ENCODE results near the gene PLA2G2C. TPM values are rescaled to one million over a fixed set of nuclear protein-coding genes. Genes with fewer than 3 reads are reported as not detected.
"Not testable (repeated sequence)": the region's sequence is repeated elsewhere in the genome, so short reads cannot be mapped to it uniquely, and the experiment has no call there.

The PLA2G2C gene, protein sequence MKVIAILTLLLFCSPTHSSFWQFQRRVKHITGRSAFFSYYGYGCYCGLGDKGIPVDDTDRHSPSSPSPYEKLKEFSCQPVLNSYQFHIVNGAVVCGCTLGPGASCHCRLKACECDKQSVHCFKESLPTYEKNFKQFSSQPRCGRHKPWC
- polyA plus RNA-seq (2013), result not detected

GRCh38 chr1:20185834-20186782 lies at the start of gene PLA2G2C, which contains the start of gene UBXN10:
Gene PLA2G2C (minus strand): TSS chr1:20186518. CDS start chr1:20177363, 9,155 bp downstream.
Gene UBXN10 (plus strand): TSS chr1:20186096. CDS start chr1:20190562, 4,466 bp downstream.
- WGBS (ENCODE audit: insufficient coverage), result under 1% methylated on average over 30 of the region's 52 CpGs
- POLR2A ChIA-PET, result no interaction called here
- Histone ChIP-seq H3K4me3 (ENCODE audit: control insufficient read depth in 1 of 7, extremely low read depth in 1 of 7, insufficient read depth in 4 of 7, low read depth in 2 of 7, low read length in 6 of 7) (peak within 1 kb of the TSS in 4 of 7 experiments; percentile 7 to 61 (median 26)), H3K9me3 (ENCODE audit: control extremely low read depth in 1 of 5, control insufficient read depth in 4 of 5, insufficient read depth in 2 of 5, low read depth in 1 of 5, low read length in 4 of 5) (no peaks in the 10 kb centered on the region), H3K27ac (ENCODE audit: insufficient read depth in 1 of 2, low read depth in 1 of 2, low read length in 2 of 2, poor library complexity in 1 of 2, severe bottlenecking in 2 of 2) (peak within 1 kb of the TSS in 1 of 2 experiments; percentile 62), H3K36me3 (ENCODE audit: control insufficient read depth in 4 of 4, insufficient read depth in 4 of 4, low read length in 3 of 4) (no peaks in the 10 kb centered on the region), H3K4me1 (ENCODE audit: control extremely low read depth in 1 of 4, control insufficient read depth in 4 of 4, insufficient read depth in 4 of 4, low read length in 3 of 4) (peaks cover 0 to 14% (median 9%) of the 10 kb centered on the region in 4 experiments), H3K27me3 (replicated peaks in 2 of 5; ENCODE audit: control insufficient read depth in 4 of 5, insufficient read depth in 5 of 5, low read length in 4 of 5) (peaks cover 0 to 91% (median 52%) of the 10 kb centered on the region in 5 experiments)
- peak in 2 of 3 donors; percentile 30 to 44 for DNase-seq
- CTCF ChIA-PET, result interaction anchor here (1.7 kb wide), 1 partner anchor 8 kb away, joined by 6 read pairs; no protein-coding TSS in a partner anchor

- ChIA-PET CTCF (no interaction called here), POLR2A (no interaction called here)
- DNase-seq, result no peak
- H3K9me3 ChIP-seq (ENCODE audit: control extremely low read depth in 1 of 5, control insufficient read depth in 4 of 5, insufficient read depth in 2 of 5, low read depth in 1 of 5, low read length in 4 of 5), result no peaks in the 10 kb centered on the region
- no peaks in the 10 kb centered on the region for H3K4me1 ChIP-seq (ENCODE audit: control extremely low read depth in 1 of 4, control insufficient read depth in 4 of 4, insufficient read depth in 4 of 4, low read length in 3 of 4)
- WGBS (ENCODE audit: insufficient coverage), result 86% methylated on average over 5 of the region's 6 CpGs
- H3K27me3 ChIP-seq (replicated peaks in 2 of 5; ENCODE audit: control insufficient read depth in 4 of 5, insufficient read depth in 5 of 5, low read length in 4 of 5), result peaks cover 10 to 71% (median 25%) of the 10 kb centered on the region in 5 experiments
- H3K27ac ChIP-seq (ENCODE audit: insufficient read depth in 1 of 2, low read depth in 1 of 2, low read length in 2 of 2, poor library complexity in 1 of 2, severe bottlenecking in 2 of 2), result no peak overlapping the region
- H3K36me3 ChIP-seq (ENCODE audit: control insufficient read depth in 4 of 4, insufficient read depth in 4 of 4, low read length in 3 of 4), result no peaks in the 10 kb centered on the region
- H3K4me3 ChIP-seq (ENCODE audit: control insufficient read depth in 1 of 7, extremely low read depth in 1 of 7, insufficient read depth in 4 of 7, low read depth in 2 of 7, low read length in 6 of 7), result no peak overlapping the region
Measured at GRCh38 chr1:20234788-20235535, 48.6 kb upstream of the PLA2G2C start.

GRCh38 chr1:20233866-20234265 lies 47.5 kb upstream of the PLA2G2C start:
- Histone ChIP-seq H3K4me3 (ENCODE audit: control insufficient read depth in 1 of 7, extremely low read depth in 1 of 7, insufficient read depth in 4 of 7, low read depth in 2 of 7, low read length in 6 of 7) (no peak overlapping the region), H3K4me1 (ENCODE audit: control extremely low read depth in 1 of 4, control insufficient read depth in 4 of 4, insufficient read depth in 4 of 4, low read length in 3 of 4) (no peaks in the 10 kb centered on the region), H3K27ac (ENCODE audit: insufficient read depth in 1 of 2, low read depth in 1 of 2, low read length in 2 of 2, poor library complexity in 1 of 2, severe bottlenecking in 2 of 2) (no peak overlapping the region), H3K27me3 (replicated peaks in 2 of 5; ENCODE audit: control insufficient read depth in 4 of 5, insufficient read depth in 5 of 5, low read length in 4 of 5) (peaks cover 10 to 70% (median 25%) of the 10 kb centered on the region in 5 experiments), H3K9me3 (ENCODE audit: control extremely low read depth in 1 of 5, control insufficient read depth in 4 of 5, insufficient read depth in 2 of 5, low read depth in 1 of 5, low read length in 4 of 5) (no peaks in the 10 kb centered on the region), H3K36me3 (ENCODE audit: control insufficient read depth in 4 of 4, insufficient read depth in 4 of 4, low read length in 3 of 4) (no peaks in the 10 kb centered on the region)
- POLR2A ChIA-PET, result no interaction called here
- WGBS (ENCODE audit: insufficient coverage), result 78% methylated on average over 3 of the region's 6 CpGs
- CTCF ChIA-PET, result interaction anchor here (1.5 kb wide), 1 partner anchor 15 kb away, joined by 3 read pairs; no protein-coding TSS in a partner anchor
- no peak for DNase-seq

DNA sequence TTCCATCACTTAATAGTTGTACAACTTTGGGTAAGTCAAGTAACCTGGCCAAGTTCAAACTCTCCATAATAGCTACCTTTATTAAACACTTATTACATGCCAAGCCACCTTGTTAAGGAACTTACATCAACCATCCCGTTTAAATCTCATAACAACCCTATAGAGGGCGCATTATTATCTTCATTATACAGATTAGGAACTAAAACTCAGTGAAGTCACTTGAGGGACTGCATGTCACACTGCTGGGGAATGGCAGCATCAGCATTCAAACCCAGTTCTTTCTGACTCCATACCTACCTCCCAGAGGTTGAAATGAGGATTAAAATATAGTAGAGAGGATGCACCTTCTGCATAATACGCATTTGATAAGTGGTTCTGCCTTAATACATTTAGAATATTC lies 47.1 kb upstream of the PLA2G2C start:
- peaks cover 10 to 74% (median 29%) of the 10 kb centered on the region in 5 experiments for H3K27me3 ChIP-seq (replicated peaks in 2 of 5; ENCODE audit: control insufficient read depth in 4 of 5, insufficient read depth in 5 of 5, low read length in 4 of 5)
- H3K4me1 ChIP-seq (ENCODE audit: control extremely low read depth in 1 of 4, control insufficient read depth in 4 of 4, insufficient read depth in 4 of 4, low read length in 3 of 4), result no peaks in the 10 kb centered on the region
- POLR2A ChIA-PET, result no interaction called here
- DNase-seq, result peak; percentile 8 to 47 (median 46)
- H3K4me3 ChIP-seq (ENCODE audit: control insufficient read depth in 1 of 7, extremely low read depth in 1 of 7, insufficient read depth in 4 of 7, low read depth in 2 of 7, low read length in 6 of 7), result no peak overlapping the region
- CTCF ChIA-PET, result interaction anchor here (1.0 to 1.5 kb wide), 2 partner anchors 9 to 15 kb away, joined by 3 read pairs; no protein-coding TSS in a partner anchor
- no peak overlapping the region for H3K27ac ChIP-seq (ENCODE audit: insufficient read depth in 1 of 2, low read depth in 1 of 2, low read length in 2 of 2, poor library complexity in 1 of 2, severe bottlenecking in 2 of 2)
- H3K36me3 ChIP-seq (ENCODE audit: control insufficient read depth in 4 of 4, insufficient read depth in 4 of 4, low read length in 3 of 4), result no peaks in the 10 kb centered on the region
- 0% methylated on average over 2 of the region's 3 CpGs for WGBS (ENCODE audit: insufficient coverage)
- H3K9me3 ChIP-seq (ENCODE audit: control extremely low read depth in 1 of 5, control insufficient read depth in 4 of 5, insufficient read depth in 2 of 5, low read depth in 1 of 5, low read length in 4 of 5), result no peaks in the 10 kb centered on the region

DNA sequence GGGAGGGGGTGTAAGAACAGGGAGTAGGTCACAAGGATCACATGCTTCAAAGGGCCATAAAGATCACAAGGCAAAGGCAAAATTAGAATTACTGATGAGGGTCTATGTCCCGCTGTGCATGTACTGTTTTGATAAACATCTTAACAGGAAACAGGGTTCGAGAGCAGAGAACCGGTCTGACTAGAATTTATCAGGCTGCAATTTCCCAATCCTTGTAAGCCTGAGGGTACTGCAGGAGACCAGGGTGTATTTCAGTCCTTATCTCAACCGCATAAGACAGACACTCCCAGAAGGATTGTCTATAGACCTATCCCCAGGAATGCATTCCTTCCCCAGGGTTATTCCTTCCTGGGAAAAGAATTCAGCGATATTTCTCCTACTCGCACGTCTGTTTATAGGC lies 46.2 kb upstream of the PLA2G2C start:
- WGBS (ENCODE audit: insufficient coverage), result 27% methylated on average over 7 of the region's 7 CpGs
- CTCF ChIA-PET, result interaction anchor here (1.0 kb wide), 1 partner anchor 9 kb away, joined by 3 read pairs; no protein-coding TSS in a partner anchor
- H3K4me3 ChIP-seq (ENCODE audit: control insufficient read depth in 1 of 7, extremely low read depth in 1 of 7, insufficient read depth in 4 of 7, low read depth in 2 of 7, low read length in 6 of 7); H3K9me3 ChIP-seq (ENCODE audit: control extremely low read depth in 1 of 5, control insufficient read depth in 4 of 5, insufficient read depth in 2 of 5, low read depth in 1 of 5, low read length in 4 of 5); H3K27ac ChIP-seq (ENCODE audit: insufficient read depth in 1 of 2, low read depth in 1 of 2, low read length in 2 of 2, poor library complexity in 1 of 2, severe bottlenecking in 2 of 2); DNase-seq; H3K4me1 ChIP-seq (ENCODE audit: control extremely low read depth in 1 of 4, control insufficient read depth in 4 of 4, insufficient read depth in 4 of 4, low read length in 3 of 4); H3K36me3 ChIP-seq (ENCODE audit: control insufficient read depth in 4 of 4, insufficient read depth in 4 of 4, low read length in 3 of 4); POLR2A ChIA-PET: not testable (repeated sequence)
- peaks cover 10 to 76% (median 32%) of the 10 kb centered on the region in 5 experiments for H3K27me3 ChIP-seq (replicated peaks in 2 of 5; ENCODE audit: control insufficient read depth in 4 of 5, insufficient read depth in 5 of 5, low read length in 4 of 5)

DNA sequence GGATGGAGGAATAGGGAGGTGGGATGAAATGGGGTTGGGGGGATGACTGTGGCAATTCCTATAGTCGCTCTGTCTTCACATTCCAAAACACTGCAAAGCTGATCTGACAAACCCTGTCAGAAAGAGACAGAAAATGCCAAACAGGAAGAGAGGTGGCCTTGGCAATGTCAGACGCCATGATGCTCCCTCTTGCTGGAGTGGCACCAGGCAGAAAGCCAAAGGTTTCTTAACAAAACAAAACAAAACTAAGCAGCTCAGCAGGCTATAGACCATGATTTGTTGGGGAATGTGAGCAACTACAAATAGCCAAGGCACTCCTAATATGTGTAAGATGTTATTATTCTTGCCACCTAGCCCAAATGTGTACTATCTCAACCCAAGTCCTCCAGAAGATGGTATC lies 42.9 kb upstream of the PLA2G2C start:
- H3K36me3 ChIP-seq (ENCODE audit: control insufficient read depth in 4 of 4, insufficient read depth in 4 of 4, low read length in 3 of 4), result no peaks in the 10 kb centered on the region
- H3K27ac ChIP-seq (ENCODE audit: insufficient read depth in 1 of 2, low read depth in 1 of 2, low read length in 2 of 2, poor library complexity in 1 of 2, severe bottlenecking in 2 of 2), result no peak overlapping the region
- no peak for DNase-seq
- peaks cover 0 to 6% (median 0%) of the 10 kb centered on the region in 5 experiments for H3K9me3 ChIP-seq (ENCODE audit: control extremely low read depth in 1 of 5, control insufficient read depth in 4 of 5, insufficient read depth in 2 of 5, low read depth in 1 of 5, low read length in 4 of 5)
- H3K4me1 ChIP-seq (ENCODE audit: control extremely low read depth in 1 of 4, control insufficient read depth in 4 of 4, insufficient read depth in 4 of 4, low read length in 3 of 4), result no peaks in the 10 kb centered on the region
- POLR2A ChIA-PET, result no interaction called here
- CTCF ChIA-PET, result interaction anchor here (1.0 to 1.1 kb wide), 2 partner anchors 9 to 12 kb away, joined by 3 to 4 read pairs; no protein-coding TSS in a partner anchor
- H3K4me3 ChIP-seq (ENCODE audit: control insufficient read depth in 1 of 7, extremely low read depth in 1 of 7, insufficient read depth in 4 of 7, low read depth in 2 of 7, low read length in 6 of 7), result no peak overlapping the region
- peaks cover 9 to 73% (median 34%) of the 10 kb centered on the region in 5 experiments for H3K27me3 ChIP-seq (replicated peaks in 2 of 5; ENCODE audit: control insufficient read depth in 4 of 5, insufficient read depth in 5 of 5, low read length in 4 of 5)
- no CpG with 5 or more reads among the region's 2 CpGs for WGBS (ENCODE audit: insufficient coverage)

All from common myeloid progenitor, CD34-positive (primary cell).